CD4-positive, alpha-beta T cell treated with Interleukin-15 for 4 hours (primary cell): Measurements from ENCODE around the gene ALDOA.
"Not testable (repeated sequence)": the region's sequence is repeated elsewhere in the genome, so short reads cannot be mapped to it uniquely, and the experiment has no call there.

Experiments
- DNase-seq: peaks from one replicate; pipeline ENCODE4 v3.0.0-alpha.2; 2020; ENCODE audit warnings: low spot score

Gene ALDOA

GRCh38 chr16:30091474-30092372 is 26.2 kb downstream of the ALDOA start, which contains the start of gene TBX6:
Gene TBX6, minus strand, starts transcription at chr16:30091924. Its CDS starts 731 bp downstream, at chr16:30091193.
- DNase-seq, result peak; percentile 93

GRCh38 chr16:30092373-30093010 is 26.9 kb downstream of the ALDOA start:
- peak; percentile 59 for DNase-seq

GRCh38 chr16:30094541-30095165 is 29.1 kb downstream of the ALDOA start:
- DNase-seq, result no peak

DNA sequence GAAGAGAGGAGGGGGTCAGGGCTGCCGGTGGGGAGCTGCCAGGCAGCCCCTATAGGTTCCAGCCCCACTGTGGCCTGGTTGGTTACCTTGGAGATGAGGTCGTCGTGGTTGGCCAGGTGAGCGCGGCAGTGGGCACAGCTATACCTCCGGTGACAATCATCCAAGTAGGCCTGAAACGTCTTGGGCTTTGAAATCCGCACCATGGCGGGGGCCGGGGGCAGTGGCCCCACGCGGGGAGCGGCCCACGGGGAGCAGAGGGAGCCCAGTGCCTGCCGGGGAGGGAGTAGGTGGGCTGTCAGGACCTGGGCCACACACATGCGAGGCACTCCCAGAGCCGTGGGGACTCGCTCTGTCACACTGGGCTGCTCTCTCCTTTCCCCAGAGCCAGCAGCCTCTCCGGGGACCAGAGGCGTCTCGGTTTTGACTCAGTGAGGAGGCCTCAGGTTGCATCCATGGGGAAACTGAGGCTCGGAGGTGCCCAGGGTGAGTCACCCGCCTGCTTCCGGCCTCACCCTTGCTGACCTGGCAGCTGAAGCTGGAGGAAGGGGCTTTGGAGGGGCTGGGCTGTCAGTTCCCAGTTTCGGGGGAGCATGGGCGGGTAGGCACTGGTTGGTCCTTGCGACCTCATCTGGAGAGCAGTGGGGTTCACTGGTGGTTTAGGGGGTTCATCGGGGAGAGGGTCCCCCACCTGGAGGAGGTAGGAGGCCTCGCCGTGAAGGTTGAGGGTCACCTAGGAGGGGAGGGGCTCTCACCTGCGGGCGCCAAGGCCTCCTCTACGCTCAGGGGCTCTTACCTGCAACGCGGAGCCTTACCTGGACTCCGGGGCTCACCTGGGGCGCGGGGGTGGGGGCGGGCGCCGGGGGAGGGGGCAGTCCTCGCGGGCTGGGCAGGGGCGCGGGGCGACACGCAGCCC is 29.9 kb downstream of the ALDOA start:
- DNase-seq, result no peak

GRCh38 chr16:30096105-30096861 is 30.7 kb downstream of the ALDOA start, which contains the start of gene YPEL3:
Gene YPEL3, minus strand, starts transcription at chr16:30096213. Its CDS starts 731 bp downstream, at chr16:30095482.
- peak; percentile 88 for DNase-seq

DNA sequence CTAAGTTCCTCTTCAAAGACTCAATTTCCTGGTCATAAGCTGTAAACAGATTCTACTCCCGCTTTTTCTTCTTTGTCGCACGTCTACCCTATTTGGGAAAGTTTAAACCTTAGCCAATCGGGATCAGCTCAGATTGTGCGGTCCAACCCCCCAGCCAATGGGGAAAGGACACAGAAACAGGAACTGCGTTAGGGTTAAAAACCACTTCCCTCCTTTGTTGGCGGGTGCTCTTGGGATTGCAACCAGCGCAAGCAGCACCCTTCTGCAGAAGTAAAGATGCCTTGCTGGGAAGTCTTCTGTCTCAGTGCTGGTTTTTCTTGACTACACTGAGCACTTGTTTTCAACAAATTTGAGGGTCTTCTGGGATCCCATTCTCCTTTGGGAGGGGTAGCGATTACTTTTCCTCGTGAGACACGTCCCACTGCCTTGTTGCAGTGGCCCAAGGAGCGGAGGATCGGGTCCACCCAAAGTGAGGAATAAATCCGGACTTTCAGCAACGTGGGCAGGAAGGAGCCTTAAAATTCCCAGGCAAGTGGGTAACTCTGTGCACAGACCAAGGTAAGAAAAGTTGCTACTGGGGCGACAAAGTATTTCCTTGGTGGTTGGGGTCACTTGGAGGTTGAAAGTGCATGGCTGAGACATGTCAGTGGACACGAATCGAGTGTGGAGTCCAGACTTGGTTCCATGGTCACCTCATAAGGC is 31.5 kb downstream of the ALDOA start:
- no peak for DNase-seq

DNA sequence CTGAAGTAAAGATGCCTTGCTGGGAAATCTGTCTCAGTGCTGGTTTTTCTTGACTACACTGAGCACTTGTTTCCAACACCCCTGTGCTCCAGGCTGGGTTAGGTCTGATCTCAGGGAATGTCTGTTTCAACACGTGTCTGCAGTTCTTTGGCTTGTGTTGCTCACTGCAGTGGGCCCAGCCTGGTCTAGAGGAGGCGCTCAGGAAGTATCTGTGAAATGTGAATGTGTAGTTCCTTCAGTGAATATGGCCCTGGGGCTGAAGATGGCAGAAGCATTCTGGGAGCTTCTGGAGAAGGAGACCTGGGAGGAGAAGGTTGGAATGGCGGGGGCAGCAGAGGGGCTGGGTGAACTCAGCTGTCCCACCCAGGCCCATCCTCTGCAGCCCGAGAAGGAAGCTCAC is 38.5 kb downstream of the ALDOA start:
- no peak for DNase-seq

GRCh38 chr16:30104492-30104891 is 38.9 kb downstream of the ALDOA start:
- no peak for DNase-seq

DNA sequence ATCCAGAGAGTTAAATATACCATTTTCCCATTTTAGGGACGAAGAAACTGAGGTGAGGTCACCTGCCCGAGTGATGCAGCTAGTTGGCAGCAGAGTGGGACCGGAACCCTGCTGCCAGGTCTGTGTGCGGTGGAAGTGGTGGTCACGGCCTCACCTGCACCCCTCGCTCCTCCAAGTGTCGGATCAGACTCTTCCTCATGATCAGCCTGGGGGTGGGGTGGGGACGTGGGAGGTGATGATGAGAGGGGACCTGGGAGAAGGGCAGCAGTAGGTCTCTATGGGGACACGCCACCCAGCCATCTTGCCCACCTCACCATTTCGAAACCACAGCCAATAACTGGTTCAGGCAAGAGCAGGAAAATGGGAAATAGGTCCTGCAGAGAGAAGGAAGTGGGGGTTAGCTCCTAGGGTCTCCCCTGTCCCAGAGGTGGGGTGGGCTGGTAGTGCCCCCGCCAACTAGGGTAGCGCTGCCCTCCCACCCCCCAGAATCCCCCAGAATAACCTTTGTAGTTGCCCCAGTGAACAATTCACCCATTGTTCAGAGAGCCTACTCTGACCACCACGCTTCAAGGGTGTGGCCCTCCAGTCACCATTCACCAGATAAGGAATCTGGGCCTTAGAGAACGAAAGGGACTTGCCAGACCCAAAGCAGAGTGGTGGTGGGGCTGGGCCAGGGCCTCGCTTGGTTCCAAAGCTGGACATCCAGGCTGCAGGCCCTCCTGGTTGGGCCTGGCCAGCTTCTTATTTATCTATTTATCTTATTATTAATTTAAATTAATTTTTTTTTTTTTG is 42.7 kb downstream of the ALDOA start:
- no peak for DNase-seq

GRCh38 chr16:30110661-30111060 is 45.1 kb downstream of the ALDOA start:
- no peak for DNase-seq

DNA sequence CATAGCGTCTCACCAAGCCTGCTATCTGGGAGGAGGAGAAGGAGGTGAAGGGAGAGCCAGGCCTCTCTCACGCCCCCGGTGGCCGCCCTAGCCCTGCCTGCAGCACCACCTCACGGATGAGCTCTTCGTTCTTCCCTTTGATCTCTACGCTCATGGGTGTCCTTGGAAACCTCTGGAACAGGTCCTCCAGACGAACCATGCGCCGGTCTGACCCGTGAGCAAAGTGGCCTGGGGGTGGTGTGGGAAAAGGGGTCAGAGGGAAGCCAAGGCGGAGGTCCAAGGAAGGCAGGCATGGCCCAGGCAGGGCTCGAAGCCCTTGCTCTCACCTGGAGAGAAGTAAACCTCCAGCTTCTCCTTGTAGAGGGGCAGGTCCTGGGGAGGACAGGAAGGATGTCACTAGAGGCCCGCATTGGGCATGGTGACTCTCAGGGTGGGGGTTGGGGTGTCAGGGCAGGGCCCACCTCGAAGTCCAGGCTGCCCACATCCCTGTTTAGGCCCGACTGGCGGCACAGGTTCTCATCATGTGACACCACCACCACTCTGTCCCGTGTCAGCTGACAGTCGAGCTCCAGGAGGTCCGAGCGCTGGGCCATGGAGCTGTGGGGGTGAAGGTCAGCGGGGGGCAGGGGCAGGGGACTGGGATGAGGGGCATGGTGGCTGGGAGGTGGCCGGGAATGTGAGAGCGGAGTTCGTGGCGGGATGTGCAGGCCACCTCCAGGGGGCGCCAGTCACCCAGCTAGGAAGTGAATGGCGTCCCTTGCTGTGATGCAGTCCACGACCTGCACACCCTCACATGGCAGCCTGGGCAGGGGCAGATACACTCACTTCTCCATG is 46.9 kb downstream of the ALDOA start:
- peak; percentile 49 for DNase-seq

DNA sequence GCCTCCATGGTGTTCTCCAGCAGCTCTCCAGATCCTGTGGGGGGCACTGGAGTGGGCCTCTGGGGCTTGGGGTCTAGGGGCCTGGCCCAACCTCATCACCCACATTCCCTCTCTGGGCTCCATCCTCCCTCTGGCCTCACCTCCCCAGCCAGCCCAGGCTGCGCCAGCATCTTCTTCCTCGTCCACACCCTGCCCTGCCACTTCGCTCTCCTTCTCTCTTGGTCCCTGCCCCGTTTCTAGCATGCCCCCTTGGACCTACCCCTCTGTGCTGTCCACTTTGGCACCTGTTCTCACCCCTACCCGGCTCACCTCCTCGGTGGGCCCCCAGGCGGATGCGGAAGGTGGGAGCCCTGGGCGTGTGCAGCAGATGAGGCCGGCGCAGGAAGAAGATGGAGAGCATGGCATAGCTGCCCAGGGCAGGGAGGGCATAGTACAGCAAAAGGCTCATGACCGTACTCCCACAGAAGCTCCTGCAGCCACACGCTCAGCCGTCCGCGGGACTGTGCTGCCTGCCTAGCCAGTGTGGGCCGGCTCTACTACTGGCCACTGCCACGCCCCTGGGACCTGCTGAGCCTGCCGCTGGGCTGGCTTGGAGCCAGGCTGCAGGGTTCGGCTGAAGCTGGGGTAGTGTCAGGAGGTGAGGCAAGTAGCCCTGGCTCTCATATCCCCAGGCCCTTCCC is 47.6 kb downstream of the ALDOA start, which contains the start of gene GDPD3:
GDPD3 (minus strand) TSS at position 507 of the 680 bp plus-strand sequence; CDS start at position 448, 59 bp downstream.
- DNase-seq, result no peak

DNA sequence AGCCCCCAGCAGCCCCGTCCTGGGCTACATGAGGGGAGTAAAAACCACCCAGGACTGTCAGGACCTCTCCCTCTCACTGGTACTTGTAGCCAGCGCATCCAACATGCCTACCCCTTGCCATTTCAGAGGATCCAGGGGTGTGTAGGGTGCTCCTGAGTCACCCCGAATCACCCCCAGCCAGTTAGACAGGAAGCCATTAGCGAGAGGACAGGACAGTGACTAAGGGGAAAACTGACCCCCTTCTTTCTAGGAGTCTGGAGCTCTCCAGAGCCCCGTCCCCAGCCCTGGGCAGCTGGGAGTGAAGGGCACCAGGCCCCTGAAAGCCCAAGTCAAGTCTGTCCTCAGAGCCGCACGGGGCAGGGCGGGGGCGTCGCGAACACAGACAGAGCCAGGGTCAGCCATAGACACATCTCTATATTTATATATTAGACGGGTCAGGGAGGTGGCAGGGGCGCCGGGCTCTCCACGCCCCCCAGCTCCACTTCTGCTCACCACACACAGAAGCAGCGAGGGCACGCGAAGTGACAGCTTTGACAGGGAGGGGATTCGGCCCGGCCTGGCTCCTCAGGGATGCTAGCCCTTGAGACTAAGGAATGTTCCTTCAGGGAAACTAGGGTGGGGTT is 48.3 kb downstream of the ALDOA start:
- DNase-seq, result no peak

GRCh38 chr16:30114411-30114810 is 48.9 kb downstream of the ALDOA start:
- DNase-seq, result no peak

DNA sequence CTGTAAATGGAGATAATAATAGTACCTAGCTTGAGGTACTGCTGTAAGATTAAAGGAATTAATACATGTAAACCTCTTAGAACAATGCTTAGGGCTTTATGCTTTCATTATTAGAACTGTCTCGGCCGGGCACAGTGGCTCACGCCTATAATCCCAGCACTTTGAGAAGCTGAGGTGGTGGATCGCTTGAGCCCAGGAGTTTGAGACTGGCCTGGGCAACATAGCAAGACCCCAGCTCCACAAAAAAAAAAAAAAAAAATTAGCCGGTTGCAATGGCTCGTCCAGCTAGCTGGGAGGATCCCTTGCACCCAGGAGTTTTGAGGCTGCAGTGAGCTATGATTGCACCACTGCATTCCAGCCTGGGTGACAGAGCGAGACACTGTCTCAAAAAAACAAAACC is 49.3 kb downstream of the ALDOA start:
- DNase-seq, result not testable (repeated sequence)

DNA sequence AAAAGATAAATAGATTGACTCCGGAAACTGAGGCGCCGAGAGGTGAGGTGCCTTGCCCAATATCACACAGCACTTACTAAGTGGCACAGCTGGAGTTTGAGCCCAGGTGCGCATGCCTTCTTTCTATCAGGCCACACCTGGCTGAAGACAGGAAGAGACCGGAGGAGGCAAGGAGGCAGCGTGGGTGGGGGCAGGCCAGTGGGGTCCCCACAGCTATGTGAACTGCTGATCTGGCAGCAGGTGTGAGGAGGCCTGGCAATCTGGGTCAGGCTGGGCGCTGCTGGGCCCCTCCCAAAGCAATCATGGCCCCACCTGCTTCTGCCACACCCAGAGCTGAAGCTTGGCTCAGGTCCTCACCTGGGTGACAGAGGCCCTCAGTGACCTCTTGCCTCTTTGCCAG is 49.7 kb downstream of the ALDOA start:
- DNase-seq, result peak; percentile 45
